H9 (cell line): ENCODE data around the gene EEF1AKMT2. TPM values are rescaled to one million over a fixed set of nuclear protein-coding genes. Genes with fewer than 3 reads are reported as not detected.

Experiments
- DNase-seq: peaks from one replicate; pipeline ENCODE4 v3.0.0-alpha.2; 2017
- H2AFZ ChIP-seq: one replicate; pipeline ENCODE4 v1.6.1; 2013; ENCODE audit warnings: mild to moderate bottlenecking, low read length, control low read depth, moderate library complexity
- H2AK5ac ChIP-seq: 2 replicates; pipeline ENCODE4 v1.6.1; 2013; ENCODE audit warnings: low read length, control low read depth, mixed read lengths; ENCODE audit not compliant: insufficient read length
- H2BK120ac ChIP-seq: one replicate; pipeline ENCODE4 v1.6.1; 2013; ENCODE audit warnings: low read depth, mild to moderate bottlenecking, low read length, control low read depth, inconsistent platforms; ENCODE audit not compliant: poor library complexity, severe bottlenecking
- H2BK12ac ChIP-seq: 2 replicates; pipeline ENCODE4 v1.6.1; 2013; ENCODE audit warnings: low read length, control low read depth, mixed read lengths, low read depth; ENCODE audit not compliant: insufficient read length
- H2BK15ac ChIP-seq: 2 replicates; pipeline ENCODE4 v1.6.1; 2013; ENCODE audit warnings: low read depth, low read length, control low read depth
- H2BK20ac ChIP-seq: one replicate; pipeline ENCODE4 v1.6.1; 2013; ENCODE audit warnings: low read depth, mild to moderate bottlenecking, low read length, control low read depth, inconsistent platforms; ENCODE audit not compliant: poor library complexity, severe bottlenecking
- H2BK5ac ChIP-seq: 2 replicates; pipeline ENCODE4 v1.6.1; 2013; ENCODE audit warnings: low read length, control low read depth, mixed read lengths; ENCODE audit not compliant: insufficient read length
- H3K14ac ChIP-seq: 2 replicates; pipeline ENCODE4 v1.6.1; 2013; ENCODE audit warnings: low read length, control low read depth; ENCODE audit not compliant: insufficient read depth
- H3K18ac ChIP-seq: 2 replicates; pipeline ENCODE4 v1.6.1; 2013; ENCODE audit warnings: low read depth, mild to moderate bottlenecking, mixed read lengths, low read length, control low read depth; ENCODE audit not compliant: insufficient read length
- H3K23ac ChIP-seq: 2 replicates; pipeline ENCODE4 v1.6.1; 2013; ENCODE audit warnings: low read length, control low read depth, mixed read lengths, low read depth; ENCODE audit not compliant: insufficient read length
- H3K23me2 ChIP-seq: 2 replicates; pipeline ENCODE4 v1.6.1; 2013; ENCODE audit warnings: low read depth, mild to moderate bottlenecking, mixed read lengths, low read length, control low read depth; ENCODE audit not compliant: insufficient read length, poor library complexity, severe bottlenecking
- H3K27ac ChIP-seq: 2 replicates; pipeline ENCODE4 v1.5.1; 2013; ENCODE audit warnings: low read length, control low read depth, mixed read lengths, low read depth; ENCODE audit not compliant: insufficient read length
- H3K27me3 ChIP-seq: 2 replicates; pipeline ENCODE4 v1.6.1; 2013; ENCODE audit warnings: low read length, control low read depth, inconsistent platforms; ENCODE audit not compliant: insufficient read depth
- H3K4ac ChIP-seq: 2 replicates; pipeline ENCODE4 v1.6.1; 2013; ENCODE audit warnings: low read depth, mild to moderate bottlenecking, control low read depth, inconsistent platforms, low read length, moderate library complexity
- H3K4me1 ChIP-seq: 2 replicates; pipeline ENCODE4 v1.6.1; 2013; ENCODE audit warnings: low read length, control low read depth, inconsistent platforms; ENCODE audit not compliant: insufficient read depth
- H3K4me2 ChIP-seq: 2 replicates; pipeline ENCODE4 v1.6.1; 2013; ENCODE audit warnings: low read length, control low read depth, mixed read lengths; ENCODE audit not compliant: insufficient read length, insufficient read depth
- H3K56ac ChIP-seq: 2 replicates; pipeline ENCODE4 v1.6.1; 2013; ENCODE audit warnings: low read depth, mild to moderate bottlenecking, mixed read lengths, low read length, control low read depth; ENCODE audit not compliant: insufficient read length
- H3K79me1 ChIP-seq: 2 replicates; pipeline ENCODE4 v1.6.1; 2013; ENCODE audit warnings: low read depth, mild to moderate bottlenecking, moderate library complexity, low read length, control low read depth, inconsistent platforms; ENCODE audit not compliant: insufficient read depth, poor library complexity, severe bottlenecking
- H3K79me2 ChIP-seq: 2 replicates; pipeline ENCODE4 v1.6.1; 2013; ENCODE audit warnings: low read length, control low read depth, inconsistent platforms; ENCODE audit not compliant: insufficient read depth
- H3K9ac ChIP-seq: 2 replicates; pipeline ENCODE4 v1.6.1; 2013; ENCODE audit warnings: low read length, control low read depth, mixed read lengths; ENCODE audit not compliant: insufficient read length; ENCODE audit errors: extremely low read depth
- H3K9me3 ChIP-seq: one replicate; pipeline ENCODE4 v1.6.1; 2013; ENCODE audit warnings: low read depth, low read length, inconsistent platforms; ENCODE audit not compliant: control insufficient read depth
- H3T11ph ChIP-seq: one replicate; pipeline ENCODE4 v1.6.1; 2013; ENCODE audit warnings: mild to moderate bottlenecking, low read length, control low read depth, inconsistent platforms
- H4K20me1 ChIP-seq: one replicate; pipeline ENCODE4 v1.6.1; 2013; ENCODE audit not compliant: control insufficient read depth, insufficient read length, insufficient read depth
- H4K5ac ChIP-seq: 2 replicates; pipeline ENCODE4 v1.6.1; 2013; ENCODE audit warnings: low read depth, mild to moderate bottlenecking, mixed read lengths, low read length, control low read depth; ENCODE audit not compliant: insufficient read length
- H4K8ac ChIP-seq: replicated peaks from 2 replicates; pipeline ENCODE4 v1.6.1; 2013; ENCODE audit warnings: low read length, control low read depth, mixed read lengths, low read depth; ENCODE audit not compliant: insufficient read length
- H4K91ac ChIP-seq: 2 replicates; pipeline ENCODE4 v1.6.1; 2013; ENCODE audit warnings: low read depth, mild to moderate bottlenecking, moderate library complexity, mixed read lengths, low read length, control low read depth; ENCODE audit not compliant: insufficient read length
- H3K27ac Mint-ChIP-seq, 3 experiments: 2 replicates in 2 of 3; 3 replicates in 1 of 3; pipeline ENCODE4 v1.8.0; 2020 to 2021; ENCODE audit warnings: mixed read lengths in 3 of 3, mild to moderate bottlenecking in 1 of 3, moderate library complexity in 1 of 3
- H3K27me3 Mint-ChIP-seq: 2 replicates; pipeline ENCODE4 v1.8.0; 2021; ENCODE audit warnings: low read depth, mild to moderate bottlenecking, moderate library complexity, mixed read lengths
- H3K36me3 Mint-ChIP-seq, 3 experiments: 2 replicates in 2 of 3; 3 replicates in 1 of 3; pipeline ENCODE4 v1.8.0; 2020 to 2021; ENCODE audit warnings: low read depth in 3 of 3, mixed read lengths in 3 of 3; ENCODE audit not compliant: insufficient read depth in 1 of 3
- H3K4me1 Mint-ChIP-seq, 2 experiments: 2 replicates each; pipeline ENCODE4 v1.8.0; 2020; ENCODE audit warnings: mixed read lengths in 2 of 2
- H3K4me3 Mint-ChIP-seq, 2 experiments: 2 replicates in 1 of 2; 3 replicates in 1 of 2; pipeline ENCODE4 v1.8.0; 2020 to 2021; ENCODE audit warnings: mild to moderate bottlenecking in 2 of 2, mixed read lengths in 2 of 2, moderate library complexity in 1 of 2
- H3K9me3 Mint-ChIP-seq, 2 experiments: 2 replicates in 1 of 2; 3 replicates in 1 of 2; pipeline ENCODE4 v1.8.0; 2020; ENCODE audit warnings: mild to moderate bottlenecking in 2 of 2, mixed read lengths in 2 of 2, moderate library complexity in 1 of 2
- CTCF ChIP-seq: fragments of 200-600 bp; sonication (generic); conservative IDR thresholded peaks from 3 replicates; pipeline ENCODE4 v1.8.0; 2021; ENCODE audit warnings: antibody characterized with exemption, mild to moderate bottlenecking
- WGBS: extraction: QIAGEN DNeasy Blood & Tissue Kit; methylation state at CpG from one replicate; pipeline ENCODE4 v1.1.7; 2013; ENCODE audit warnings: missing lambda C conversion rate, low lambda C conversion rate, mixed read lengths; ENCODE audit not compliant: insufficient read length; ENCODE audit errors: extremely low coverage; 5-methylcytosine and 5-hydroxymethylcytosine counted together
- total RNA-seq: library from RNA; stranded (reverse); gene quantifications from 2 replicates; pipeline ENCODE4 v1.2.1, GENCODE V29; 2021

EEF1AKMT2 gene
- total RNA-seq, 1 experiment from 2014 or later = 19.0 TPM

- no peak overlapping the region for H3K23ac ChIP-seq
- TF ChIP-seq CTCF = no peak
- no peak overlapping the region for H4K8ac ChIP-seq
- Mint-ChIP-seq H3K36me3 (peaks cover 20 to 61% (median 55%) of the 10 kb centered on the region in 3 experiments; a peak in 6 of 7 replicates), H3K27me3 (no peaks in the 10 kb centered on the region), H3K4me3 (no peak overlapping the region), H3K9me3 (no peaks in the 10 kb centered on the region), H3K4me1 (no peaks in the 10 kb centered on the region), H3K27ac (no peak overlapping the region)
- no peak overlapping the region for H3K9ac ChIP-seq
- no peak overlapping the region for H2BK15ac ChIP-seq
- no peak overlapping the region for H3K14ac ChIP-seq
- no peak overlapping the region for H4K91ac ChIP-seq
- H3T11ph ChIP-seq = no peak overlapping the region
- H3K9me3 ChIP-seq = no peaks in the 10 kb centered on the region
- no peaks in the 10 kb centered on the region for H4K20me1 ChIP-seq
- H2AFZ ChIP-seq = no peak overlapping the region
- H3K4ac ChIP-seq = no peak overlapping the region
- H3K79me2 ChIP-seq = no peaks in the 10 kb centered on the region
- H2BK12ac ChIP-seq = no peak overlapping the region
- no peak overlapping the region for H3K56ac ChIP-seq
- no peak overlapping the region for H2BK120ac ChIP-seq
- no CpG with 5 or more reads among the region's 8 CpGs for WGBS
- H3K18ac ChIP-seq = no peak overlapping the region
- H2BK20ac ChIP-seq = no peak overlapping the region
- no peak for DNase-seq
- H4K5ac ChIP-seq = no peak overlapping the region
- H3K4me1 ChIP-seq = no peaks in the 10 kb centered on the region
- H2AK5ac ChIP-seq = no peak overlapping the region
- H3K4me2 ChIP-seq = no peak overlapping the region
- no peaks in the 10 kb centered on the region for H3K79me1 ChIP-seq
- no peaks in the 10 kb centered on the region for H3K23me2 ChIP-seq
- no peak overlapping the region for H3K27ac ChIP-seq
- H2BK5ac ChIP-seq = no peak overlapping the region
- no peaks in the 10 kb centered on the region for H3K27me3 ChIP-seq
Measured at GRCh38 chr10:124829447-124830115, 37.9 kb upstream of the EEF1AKMT2 start.
